Hematopoietic multipotent progenitor cell treated with erythropoietin and hydrocortisone succinate and interleukin-3 and kit ligand, for 8 days (in vitro differentiated cells): ENCODE measurements around the gene SRGAP2.
"Not testable (repeated sequence)": the region's sequence is repeated elsewhere in the genome, so short reads cannot be mapped to it uniquely, and the experiment has no call there.

Source experiments
- DNase-seq: peaks from one replicate; pipeline ENCODE4 v3.0.0-alpha.2; 2015

The SRGAP2 gene

GRCh38 chr1:206210802-206211201 is 7.5 kb downstream of the SRGAP2 start:
- peak; percentile 0 for DNase-seq

- DNase-seq = peak; percentile 0
These were observed 12.5 kb downstream of the SRGAP2 start for GRCh38 chr1:206215600-206216392.

- DNase-seq = not testable (repeated sequence)
These were observed 14.9 kb downstream of the SRGAP2 start for GRCh38 chr1:206218285-206218684.

- not testable (repeated sequence) for DNase-seq
These were observed 15.4 kb downstream of the SRGAP2 start for GRCh38 chr1:206218765-206219164.

- not testable (repeated sequence) for DNase-seq
These were observed 16.4 kb downstream of the SRGAP2 start for GRCh38 chr1:206219514-206220331.

GRCh38 chr1:206220332-206221000 is 17.1 kb downstream of the SRGAP2 start:
- peak; percentile 0 for DNase-seq

GRCh38 chr1:206221585-206221984 is 18.2 kb downstream of the SRGAP2 start:
- not testable (repeated sequence) for DNase-seq

GRCh38 chr1:206224190-206224776 is 20.9 kb downstream of the SRGAP2 start:
- not testable (repeated sequence) for DNase-seq

GRCh38 chr1:206225386-206225785 is 22.0 kb downstream of the SRGAP2 start:
- DNase-seq = not testable (repeated sequence)

- not testable (repeated sequence) for DNase-seq
These were observed 23.5 kb downstream of the SRGAP2 start for GRCh38 chr1:206226886-206227285.

- DNase-seq = not testable (repeated sequence)
These were observed 25.9 kb downstream of the SRGAP2 start for GRCh38 chr1:206229286-206229685.

GRCh38 chr1:206231989-206232388 is 28.6 kb downstream of the SRGAP2 start:
- peak; percentile 84 for DNase-seq

- not testable (repeated sequence) for DNase-seq
These were observed 29.8 kb downstream of the SRGAP2 start for GRCh38 chr1:206232970-206233645.

GRCh38 chr1:206234189-206234916 is 31.0 kb downstream of the SRGAP2 start:
- DNase-seq = not testable (repeated sequence)

- DNase-seq = not testable (repeated sequence)
These were observed 31.8 kb downstream of the SRGAP2 start for GRCh38 chr1:206235190-206235589.

GRCh38 chr1:206240288-206240687 is 36.9 kb downstream of the SRGAP2 start:
- DNase-seq = not testable (repeated sequence)

GRCh38 chr1:206243335-206243734 is 40.0 kb downstream of the SRGAP2 start:
- DNase-seq = not testable (repeated sequence)

- not testable (repeated sequence) for DNase-seq
These were observed 42.1 kb downstream of the SRGAP2 start for GRCh38 chr1:206245479-206245878.

- DNase-seq = not testable (repeated sequence)
These were observed 43.0 kb downstream of the SRGAP2 start for GRCh38 chr1:206246129-206246886.

GRCh38 chr1:206250953-206251681 is 47.8 kb downstream of the SRGAP2 start:
- not testable (repeated sequence) for DNase-seq
